Subcutaneous adipose tissue (tissue), 4 donors: ENCODE results near the gene RNASEH2C. TPM values are rescaled to one million over a fixed set of nuclear protein-coding genes. Genes with fewer than 3 reads are reported as not detected.

Experiments used
- CTCF ChIP-seq: fragments of 450-650 bp; IDR thresholded peaks from one replicate; pipeline ENCODE4 v1.5.1; 2016; ENCODE audit warnings: low read depth, mild to moderate bottlenecking, control low read depth, antibody characterized with exemption, moderate library complexity
- small RNA-seq: library from RNA; depleted of rRNA; stranded (forward); fragments of <200 nt; gene quantifications from one replicate; pipeline ENCODE3, GENCODE V24; 2016
- total RNA-seq, 4 donors: library from RNA; depleted of rRNA; stranded (reverse); fragments of >200 nt; gene quantifications; one replicate each; pipeline ENCODE4 v1.1.0, GENCODE V29; 2016

The RNASEH2C gene
- total RNA-seq, 4 donors from 2014 or later, result 41.6 to 101 (median 97.7) TPM

GRCh38 chr11:65692367-65692766 is 28.2 kb downstream of the RNASEH2C start:
- TF ChIP-seq CTCF, result no peak

GRCh38 chr11:65685981-65686380 is 34.6 kb downstream of the RNASEH2C start:
- TF ChIP-seq CTCF, result no peak

GRCh38 chr11:65680192-65680743 is 40.3 kb downstream of the RNASEH2C start:
- no peak for TF ChIP-seq CTCF

GRCh38 chr11:65672982-65673381 is 47.6 kb downstream of the RNASEH2C start:
- no peak for TF ChIP-seq CTCF

- no peak for TF ChIP-seq CTCF
These were observed 48.3 kb downstream of the RNASEH2C start for GRCh38 chr11:65672180-65672860.

Small RNAs within 50 kb of the gene (small RNA-seq; reads per million reads assigned to genes)
- gene RN7SL309P, result not detected

Other genes with a start within 250 kb of the RNASEH2C start
- over 10,000 TPM; 16,732 to 21,734 (median 18,618) TPM for gene MALAT1, start 221.8 kb downstream of the RNASEH2C start, total RNA-seq
- gene SCYL1, start 195.7 kb downstream of the RNASEH2C start, total RNA-seq, result 10 to 100 TPM; 63.1 to 85.3 (median 67.0) TPM
- 10 to 100 TPM; 24.8 to 81.3 (median 77.3) TPM for gene LTBP3, start 162.4 kb downstream of the RNASEH2C start, total RNA-seq
- gene ZNRD2, start 150.3 kb downstream of the RNASEH2C start, total RNA-seq, result 10 to 100 TPM; 24.2 to 66.2 (median 35.1) TPM
- gene FAM89B, start 148.3 kb downstream of the RNASEH2C start, total RNA-seq, result 10 to 100 TPM; 15.2 to 48.8 (median 31.0) TPM
- gene EHBP1L1, start 144.7 kb downstream of the RNASEH2C start, total RNA-seq, result 10 to 100 TPM; 27.1 to 79.5 (median 45.7) TPM
- gene KCNK7, start 125.0 kb downstream of the RNASEH2C start, total RNA-seq, result under 1 TPM in 1 of 4 donors, not detected in 3; 0.57 TPM
- gene MAP3K11, start 106.6 kb downstream of the RNASEH2C start, total RNA-seq, result 10 to 100 TPM; 25.2 to 58.6 (median 28.8) TPM
- gene PCNX3, start 105.0 kb downstream of the RNASEH2C start, total RNA-seq, result 10 to 100 TPM; 10.3 to 25.2 (median 11.2) TPM
- 10 to 100 TPM; 19.8 to 42.8 (median 22.9) TPM for gene SIPA1, start 82.7 kb downstream of the RNASEH2C start, total RNA-seq
- 10 to 100 TPM; 31.5 to 65.7 (median 34.6) TPM for gene RELA, start 57.9 kb downstream of the RNASEH2C start, total RNA-seq
- 10 to 100 TPM; 39.3 to 54.2 (median 49.0) TPM for gene KAT5, start 8.5 kb downstream of the RNASEH2C start, total RNA-seq
- gene AP5B1, start 60.2 kb upstream of the RNASEH2C start, total RNA-seq, result 10 to 100 TPM in 3 of 4 donors, 1 to 10 TPM in 1; 7.0 to 30.0 (median 14.6) TPM
- gene OVOL1, start 66.3 kb upstream of the RNASEH2C start, total RNA-seq, result under 1 TPM in 2 of 4 donors, not detected in 2; 0.34 to 0.44 TPM
- gene SNX32, start 113.2 kb upstream of the RNASEH2C start, total RNA-seq, result under 1 TPM in 1 of 4 donors, not detected in 3; 0.85 TPM
- 100 to 1,000 TPM; 375 to 550 (median 447) TPM for gene CFL1, start 137.4 kb upstream of the RNASEH2C start, total RNA-seq
- 10 to 100 TPM; 19.9 to 41.8 (median 30.2) TPM for gene MUS81, start 139.6 kb upstream of the RNASEH2C start, total RNA-seq
- 10 to 100 TPM; 45.0 to 85.2 (median 62.2) TPM for gene EFEMP2, start 152.0 kb upstream of the RNASEH2C start, total RNA-seq
- gene CTSW, start 159.0 kb upstream of the RNASEH2C start, total RNA-seq, result 1 to 10 TPM in 3 of 4 donors, not detected in 1; 1.7 to 5.7 (median 2.9) TPM
- gene FIBP, start 167.7 kb upstream of the RNASEH2C start, total RNA-seq, result 10 to 100 TPM; 43.8 to 64.2 (median 51.9) TPM
- 10 to 100 TPM; 15.7 to 59.9 (median 29.3) TPM for gene CCDC85B, start 169.9 kb upstream of the RNASEH2C start, total RNA-seq
- 10 to 100 TPM in 1 of 4 donors, 1 to 10 TPM in 3; 1.5 to 15.2 (median 2.8) TPM for gene FOSL1, start 179.6 kb upstream of the RNASEH2C start, total RNA-seq
- gene C11orf68, start 198.3 kb upstream of the RNASEH2C start, total RNA-seq, result 10 to 100 TPM; 18.5 to 20.5 (median 19.4) TPM
- 10 to 100 TPM; 34.4 to 85.0 (median 54.4) TPM for gene DRAP1, start 198.6 kb upstream of the RNASEH2C start, total RNA-seq
- not detected for gene TSGA10IP, start 224.7 kb upstream of the RNASEH2C start, total RNA-seq
- 10 to 100 TPM; 33.7 to 69.9 (median 41.8) TPM for gene SART1, start 240.9 kb upstream of the RNASEH2C start, total RNA-seq